HepG2 (cell line): ENCODE data around the gene WFDC10A. TPM values are rescaled to one million over a fixed set of nuclear protein-coding genes. Genes with fewer than 3 reads are reported as not detected.

Experiments
- ATAC-seq: fragments of 200-7000 bp; cut with Tn5 transposase; 3 replicates; pipeline ENCODE4 v1.9.1; 2020; ENCODE audit warnings: mild to moderate bottlenecking, moderate library complexity
- Bru-seq: library from RNA; stranded (reverse); fragments of 400-500 nt; gene quantifications from one replicate; lab custom pipeline; 2021; lab: Mats Ljungman, UMichigan
- BruChase-seq, 2 experiments: library from RNA; stranded (reverse); fragments of 400-500 nt; gene quantifications; one replicate each; lab custom pipeline; 2021; lab: Mats Ljungman, UMichigan
- BruUV-seq: library from RNA; stranded (reverse); fragments of 400-500 nt; replicated peaks from 2 replicates; lab custom pipeline; 2021; lab: Mats Ljungman, UMichigan
- CTCF ChIA-PET: fragments of 300-600 bp; formaldehyde crosslinking; extraction: SDS; loops from one replicate; lab custom pipeline; 2021; ENCODE audit warnings: low total read pairs, inconsistent platforms, low intra/inter-chr PET ratio; lab: Yijun Ruan, JAX
- POLR2A ChIA-PET: fragments of 350-600 bp; sonication (Branson Sonifier 250); formaldehyde crosslinking; loops from one replicate; lab custom pipeline; 2020; ENCODE audit warnings: antibody characterized with exemption, inconsistent platforms; lab: Yijun Ruan, JAX
- DNase-seq: peaks from one replicate; pipeline ENCODE4 v3.0.0-alpha.2; 2015; ENCODE audit warnings: low spot score
- FAIRE-seq: peaks from 3 replicates; lab custom pipeline; 2011; peaks lifted over from hg19 to GRCh38; lab: Jason Lieb, UNC
- H2AFZ ChIP-seq: one replicate; pipeline ENCODE4 v1.6.1; 2011; ENCODE audit warnings: low read length, inconsistent platforms
- H3K27ac ChIP-seq: fragments of 300-600 bp; 3 replicates; pipeline ENCODE4 v1.8.0; 2011; ENCODE audit warnings: mixed run types, mild to moderate bottlenecking, mixed read lengths, low read length, inconsistent platforms; ENCODE audit not compliant: insufficient read depth; ENCODE audit errors: extremely low read length
- H3K27me3 ChIP-seq, 2 experiments: fragments of 200-600 bp in 1 of 2; 2 replicates in 1 of 2; 3 replicates in 1 of 2; pipeline versions ENCODE4 v1.6.0 to v1.8.0; 2011; ENCODE audit warnings: low read length in 2 of 2, mild to moderate bottlenecking in 2 of 2, moderate library complexity in 2 of 2, inconsistent platforms in 1 of 2; ENCODE audit not compliant: insufficient read depth in 2 of 2, control insufficient read depth in 1 of 2
- H3K36me3 ChIP-seq, 2 experiments: fragments of 200-600 bp in 1 of 2; replicated peaks in 1 of 2; 2 replicates in 1 of 2; 3 replicates in 1 of 2; pipeline versions ENCODE4 v1.5.1 to v1.8.0; 2011; ENCODE audit warnings: low read length in 2 of 2, inconsistent platforms in 1 of 2; ENCODE audit not compliant: insufficient read depth in 2 of 2, control insufficient read depth in 1 of 2
- H3K4me1 ChIP-seq: 2 replicates; pipeline ENCODE4 v1.5.1; 2012; ENCODE audit warnings: low read length, inconsistent platforms; ENCODE audit not compliant: insufficient read depth
- H3K4me2 ChIP-seq: 2 replicates; pipeline ENCODE4 v1.6.0; 2011; ENCODE audit warnings: low read depth, low read length, inconsistent platforms
- H3K4me3 ChIP-seq, 3 experiments: fragments of 200-600 bp in 1 of 3; sonication (generic), shearing (Covaris generic) in 1 of 3; replicated peaks in 1 of 3; 2 replicates each; pipeline ENCODE4 v1.5.1; 2011 to 2016; ENCODE audit warnings: low read length in 3 of 3, inconsistent platforms in 2 of 3, low read depth in 2 of 3, mild to moderate bottlenecking in 2 of 3, control low read depth in 1 of 3, mixed read lengths in 1 of 3; ENCODE audit not compliant: insufficient read depth in 1 of 3
- H3K79me2 ChIP-seq: one replicate; pipeline ENCODE4 v1.6.1; 2011; ENCODE audit warnings: low read length, inconsistent platforms; ENCODE audit not compliant: insufficient read depth
- H3K9ac ChIP-seq: 2 replicates; pipeline ENCODE4 v1.6.0; 2011; ENCODE audit warnings: mild to moderate bottlenecking, low read depth, low read length, inconsistent platforms; ENCODE audit not compliant: insufficient read depth
- H3K9me3 ChIP-seq: 2 replicates; pipeline ENCODE4 v1.5.1; 2012; ENCODE audit warnings: mild to moderate bottlenecking, low read length
- H4K20me1 ChIP-seq: 2 replicates; pipeline ENCODE4 v1.6.0; 2011; ENCODE audit warnings: inconsistent platforms, mild to moderate bottlenecking, low read length, moderate library complexity; ENCODE audit not compliant: insufficient read depth
- CTCF ChIP-seq: sonication (generic); formaldehyde crosslinking; IDR thresholded peaks from 2 replicates; pipeline ENCODE4 v1.5.0; 2020; ENCODE audit warnings: mild to moderate bottlenecking, missing genetic modification reagents, moderate library complexity
- FOXP4 ChIP-seq: sonication (generic); formaldehyde crosslinking; IDR thresholded peaks from 2 replicates; pipeline ENCODE4 v1.4.0; 2020; ENCODE audit warnings: missing genetic modification reagents
- KDM3A ChIP-seq: IDR thresholded peaks from 2 replicates; pipeline ENCODE4 v1.6.1; 2018; ENCODE audit warnings: low read depth, missing compliant biosample characterization
- USF2 ChIP-seq, 2 experiments: sonication (generic) in 1 of 2; formaldehyde crosslinking in 1 of 2; IDR thresholded peaks; 2 replicates each; pipeline versions ENCODE4 v1.5.1 to v1.6.1; 2011 to 2020; ENCODE audit warnings: borderline replicate concordance in 1 of 2, low read depth in 1 of 2, low read length in 1 of 2, mild to moderate bottlenecking in 1 of 2, missing genetic modification reagents in 1 of 2, moderate library complexity in 1 of 2
- ZNF251 ChIP-seq: sonication (generic); formaldehyde crosslinking; IDR thresholded peaks from 2 replicates; pipeline ENCODE4 v1.9.0; 2021; ENCODE audit warnings: mild to moderate bottlenecking, missing genetic modification reagents
- WGBS: methylation state at CpG from one replicate; pipeline ENCODE4 v1.1.6; 2017; ENCODE audit warnings: low lambda C conversion rate; 5-methylcytosine and 5-hydroxymethylcytosine counted together
- in situ Hi-C: cut with HindIII; loops from 2 replicates; pipeline ENCODE4 v1.10.0; 2017; ENCODE audit warnings: low pct_unique_long_range_greater_than_20kb; ENCODE audit not compliant: extremely low pct_ligation_motif_present
- intact Hi-C: fragments of 100-400 bp; cut with micrococcal nuclease; formaldehyde crosslinking; loops from one replicate; pipeline ENCODE4 v1.10.0; 2022; ENCODE audit not compliant: unreplicated experiment
- long read RNA-seq, 2 experiments: library from RNA in 1 of 2; library from polyadenylated mRNA in 1 of 2; stranded (forward) in 1 of 2; unstranded in 1 of 2; transcript quantifications; one replicate each; pipeline ENCODE4 v2.0.0, GENCODE V29; 2019 to 2022
- polyA minus RNA-seq, 3 experiments: library from RNA; depleted of rRNA, polyadenylated mRNA; stranded (reverse); fragments of >200 nt; gene quantifications; 2 replicates each; pipeline ENCODE4 v1.2.3, GENCODE V29; 2011; ENCODE audit warnings: low replicate concordance in 1 of 3
- polyA plus RNA-seq, 8 experiments: library from polyadenylated mRNA; depleted of rRNA in 3 of 8; stranded (reverse) in 7 of 8; unstranded in 1 of 8; fragments of >200 nt; fragmentation: Illumina TruSeq in 4 of 8; extraction: Trizol in 4 of 8; gene quantifications; 2 replicates each; pipeline versions ENCODE4 v1.2.1 to v1.2.3, GENCODE V29; 2011 to 2016; ENCODE audit warnings: low read depth in 4 of 8, missing spikeins in 1 of 8, mixed read lengths in 1 of 8; ENCODE audit not compliant: insufficient read depth in 1 of 8
- total RNA-seq, 5 experiments: library from RNA; depleted of rRNA; stranded (reverse); fragments of >200 nt; fragmentation: Illumina TruSeq; extraction: Trizol; gene quantifications; 2 replicates each; pipeline ENCODE4 v1.2.3, GENCODE V29; 2016; ENCODE audit warnings: low read depth in 1 of 5
- TF ChIP-seq, protein P1 (sequence below): sonication (generic); formaldehyde crosslinking; IDR thresholded peaks from 2 replicates; pipeline ENCODE4 v1.5.0; 2020; ENCODE audit warnings: missing genetic modification reagents, mild to moderate bottlenecking, borderline replicate concordance

WFDC10A gene
- total RNA-seq (2016; rRNA removed; fragmentation: Illumina TruSeq; extraction: Trizol), result not detected in 2 replicates
- total RNA-seq (2016; cell fraction: cytosol; rRNA removed; fragmentation: Illumina TruSeq; extraction: Trizol; ENCODE audit: low read depth), result not detected in 2 replicates
- not detected in 2 replicates for total RNA-seq (2016; cell fraction: insoluble cytoplasmic fraction; rRNA removed; fragmentation: Illumina TruSeq; extraction: Trizol)
- total RNA-seq (2016; cell fraction: membrane; rRNA removed; fragmentation: Illumina TruSeq; extraction: Trizol), result not detected in 2 replicates
- not detected in 2 replicates for total RNA-seq (2016; cell fraction: nucleus; rRNA removed; fragmentation: Illumina TruSeq; extraction: Trizol)
- polyA plus RNA-seq (2011; rRNA removed), result not detected in 2 replicates
- polyA plus RNA-seq (2011; cell fraction: cytosol; rRNA removed), result not detected in 2 replicates
- polyA plus RNA-seq (2011; cell fraction: nucleus; rRNA removed), result not detected in 2 replicates
- not detected in 2 replicates for polyA plus RNA-seq (2012)
- not detected in 2 replicates for polyA plus RNA-seq (2016; cell fraction: cytosol; fragmentation: Illumina TruSeq; extraction: Trizol; ENCODE audit: low read depth)
- not detected in 2 replicates for polyA plus RNA-seq (2016; cell fraction: insoluble cytoplasmic fraction; fragmentation: Illumina TruSeq; extraction: Trizol; ENCODE audit: low read depth)
- polyA plus RNA-seq (2016; cell fraction: membrane; fragmentation: Illumina TruSeq; extraction: Trizol; ENCODE audit: low read depth), result not detected in 2 replicates
- not detected in 2 replicates for polyA plus RNA-seq (2016; cell fraction: nucleus; fragmentation: Illumina TruSeq; extraction: Trizol; ENCODE audit: insufficient read depth, low read depth)
- polyA minus RNA-seq (2011; rRNA and poly(A)+ RNA removed; ENCODE audit: low replicate concordance), result not detected in 2 replicates
- polyA minus RNA-seq (2011; cell fraction: cytosol; rRNA and poly(A)+ RNA removed), result not detected in 2 replicates
- polyA minus RNA-seq (2011; cell fraction: nucleus; rRNA and poly(A)+ RNA removed), result not detected in 2 replicates
- Bru-seq, nascent RNA, result not detected
- BruChase-seq, experiment 1, labeled RNA remaining after a 6-hour chase, result not detected
- not detected for BruChase-seq, experiment 2, labeled RNA remaining after a 2-hour chase
- long read RNA-seq, experiment 1, result 0 reads
- long read RNA-seq, experiment 2, result 0 reads

DNA sequence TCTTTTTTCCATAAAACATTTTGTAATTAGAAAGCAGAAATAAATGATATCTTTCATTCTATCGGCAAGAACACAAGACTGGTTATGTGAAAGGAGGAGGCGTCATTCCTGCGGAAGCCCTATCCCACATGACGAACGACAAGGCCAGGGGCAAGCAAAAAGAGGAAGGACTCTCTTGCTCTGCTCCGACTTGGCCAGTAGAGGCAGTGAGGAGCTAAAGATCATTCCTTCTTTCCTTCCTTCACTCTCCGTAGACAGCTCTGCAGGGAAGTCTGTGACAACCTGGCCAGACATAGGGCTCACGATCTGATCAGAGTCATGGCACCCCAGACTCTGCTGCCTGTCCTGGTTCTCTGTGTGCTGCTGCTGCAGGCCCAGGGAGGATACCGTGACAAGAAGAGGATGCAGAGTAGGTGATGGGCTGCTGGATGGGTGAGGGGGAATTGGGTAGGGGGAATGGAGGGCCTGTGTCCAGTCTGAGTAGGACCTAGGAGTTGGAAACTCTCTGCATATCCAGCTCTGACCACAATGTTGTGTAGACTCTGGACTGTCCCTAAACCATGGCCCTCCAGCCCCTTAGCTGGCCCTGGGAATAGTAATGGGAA lies at the start of gene WFDC10A:
WFDC10A (plus strand) TSS at position 244 of the 605 bp plus-strand sequence; CDS start at position 319, 75 bp downstream.
- no peak within 1 kb of the TSS for H2AFZ ChIP-seq
- no peaks in the 10 kb centered on the region for H3K36me3 ChIP-seq
- no peak within 1 kb of the TSS for H3K9ac ChIP-seq
- no peaks in the 10 kb centered on the region for H3K4me1 ChIP-seq
- peak; percentile 93 for ATAC-seq
- no peaks in the 10 kb centered on the region for H3K79me2 ChIP-seq
- peak; percentile 80 for FAIRE-seq
- no peaks in the 10 kb centered on the region; a peak in 1 of 5 replicates for H3K27me3 ChIP-seq
- intact Hi-C loops (no loop called here), in situ Hi-C loops (no loop called here)
- 9% methylated on average over 9 of the region's 9 CpGs for WGBS
- POLR2A ChIA-PET, result interaction anchor here (0.9 kb wide), 1 partner anchor 12 kb away, joined by 3 read pairs; no protein-coding TSS in a partner anchor
- no peak within 1 kb of the TSS for H3K4me2 ChIP-seq
- H3K9me3 ChIP-seq, result no peaks in the 10 kb centered on the region
- no peak within 1 kb of the TSS for H3K4me3 ChIP-seq
- CTCF ChIA-PET, result no interaction called here
- H4K20me1 ChIP-seq, result no peaks in the 10 kb centered on the region
- peak; percentile 38 for DNase-seq
- H3K27ac ChIP-seq, result no peak within 1 kb of the TSS
- BruUV-seq, result no TSS peak
- TF ChIP-seq, protein P1, sequence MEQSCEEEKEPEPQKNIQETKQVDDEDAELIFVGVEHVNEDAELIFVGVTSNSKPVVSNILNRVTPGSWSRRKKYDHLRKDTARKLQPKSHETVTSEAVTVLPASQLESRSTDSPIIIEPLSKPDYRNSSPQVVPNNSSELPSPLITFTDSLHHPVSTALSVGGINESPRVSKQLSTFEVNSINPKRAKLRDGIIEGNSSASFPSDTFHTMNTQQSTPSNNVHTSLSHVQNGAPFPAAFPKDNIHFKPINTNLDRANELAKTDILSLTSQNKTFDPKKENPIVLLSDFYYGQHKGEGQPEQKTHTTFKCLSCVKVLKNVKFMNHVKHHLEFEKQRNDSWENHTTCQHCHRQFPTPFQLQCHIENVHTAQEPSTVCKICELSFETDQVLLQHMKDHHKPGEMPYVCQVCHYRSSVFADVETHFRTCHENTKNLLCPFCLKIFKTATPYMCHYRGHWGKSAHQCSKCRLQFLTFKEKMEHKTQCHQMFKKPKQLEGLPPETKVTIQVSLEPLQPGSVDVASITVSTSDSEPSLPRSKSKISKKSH, result 0 out of 2 replicates have a peak, but pooled peaks have one; percentile 35
- peak; percentile 76 for TF ChIP-seq CTCF (CRISPR knock-in tag)
- no peak for TF ChIP-seq FOXP4 (CRISPR knock-in tag)
- no peak for TF ChIP-seq ZNF251 (CRISPR knock-in tag)
- TF ChIP-seq KDM3A (CRISPR knock-in tag), result no peak
- no peak for TF ChIP-seq USF2 (IDR thresholded peaks at IDR 0.05; ENCODE audit: low read depth, low read length)
- no peak for TF ChIP-seq USF2 (CRISPR knock-in tag; IDR thresholded peaks at IDR 0.05; ENCODE audit: borderline replicate concordance)
